A549 (cell line): Measurements from ENCODE around the gene DDIT3. TPM values are rescaled to one million over a fixed set of nuclear protein-coding genes. Genes with fewer than 3 reads are reported as not detected.

ENCODE experiments used
- ATAC-seq, 2 experiments: fragments of 200-7000 bp in 1 of 2; fragments of >200 bp in 1 of 2; cut with Nextera tagmentation in 1 of 2; cut with Tn5 transposase in 1 of 2; 3 replicates each; pipeline versions ENCODE4 v1.8.0 to v1.9.1; 2018 to 2020; ENCODE audit warnings: mild to moderate bottlenecking in 1 of 2, moderate library complexity in 1 of 2
- CTCF ChIA-PET: fragments of 300-600 bp; sonication (Branson Sonifier 250); formaldehyde crosslinking; extraction: SDS; loops from one replicate; lab custom pipeline; 2021; ENCODE audit warnings: antibody characterized with exemption, inconsistent platforms; lab: Yijun Ruan, JAX
- POLR2A ChIA-PET: fragments of 350-600 bp; formaldehyde crosslinking; extraction: SDS; loops from one replicate; lab custom pipeline; 2021; ENCODE audit warnings: antibody characterized with exemption, inconsistent platforms; lab: Yijun Ruan, JAX
- DNase-seq, 2 experiments: peaks; one replicate each; pipeline versions ENCODE4 v3.0.0 to v3.0.0-alpha.2; 2011 to 2016; ENCODE audit warnings: low read depth in 1 of 2, low spot score in 1 of 2
- FAIRE-seq: peaks from 2 replicates; lab custom pipeline; 2011; peaks lifted over from hg19 to GRCh38; lab: Jason Lieb, UNC
- H3K27ac ChIP-seq, 2 experiments: fragments of >200 bp; sonication (Bioruptor Twin); formaldehyde crosslinking; 3 replicates each; pipeline ENCODE4 v1.5.1; 2016 to 2017
- H3K4me1 ChIP-seq: fragments of >200 bp; sonication (Bioruptor Twin); formaldehyde crosslinking; 3 replicates; pipeline ENCODE4 v1.6.1; 2016
- H3K4me2 ChIP-seq: fragments of >200 bp; sonication (Bioruptor Twin); formaldehyde crosslinking; 3 replicates; pipeline ENCODE4 v1.6.1; 2016
- H3K4me3 ChIP-seq: fragments of >200 bp; sonication (Bioruptor Twin); formaldehyde crosslinking; 3 replicates; pipeline ENCODE4 v1.5.1; 2016
- H3K9me3 ChIP-seq: fragments of >200 bp; sonication (Bioruptor Twin); formaldehyde crosslinking; 3 replicates; pipeline ENCODE4 v1.6.1; 2016
- ATOH8 ChIP-seq: fragments of 250-450 bp; sonication (Bioruptor Pico); IDR thresholded peaks from 2 replicates; pipeline ENCODE4 v1.5.0; 2020; ENCODE audit warnings: low read depth, mild to moderate bottlenecking, moderate library complexity
- CEBPB ChIP-seq, 2 experiments: fragments of >200 bp in 1 of 2; sonication (Bioruptor Twin) in 1 of 2; formaldehyde crosslinking in 1 of 2; IDR thresholded peaks; 2 replicates each; pipeline ENCODE4 v1.6.1; 2012 to 2016
- EP300 ChIP-seq, 2 experiments: fragments of >200 bp; sonication (Bioruptor Twin); formaldehyde crosslinking; IDR thresholded peaks; 2 replicates in 1 of 2; 3 replicates in 1 of 2; pipeline ENCODE4 v1.6.1; 2016 to 2017
- ESRRA ChIP-seq: fragments of 150-350 bp; IDR thresholded peaks from 2 replicates; pipeline ENCODE4 v1.6.1; 2014; ENCODE audit warnings: mild to moderate bottlenecking, low read length, borderline replicate concordance
- FOXS1 ChIP-seq: fragments of 250-450 bp; sonication (Bioruptor Pico); IDR thresholded peaks from 2 replicates; pipeline ENCODE4 v1.5.0; 2020; ENCODE audit warnings: mild to moderate bottlenecking, moderate library complexity
- HEYL ChIP-seq: fragments of 250-450 bp; sonication (Bioruptor Pico); IDR thresholded peaks from 2 replicates; pipeline ENCODE4 v1.8.0; 2021; ENCODE audit warnings: mild to moderate bottlenecking, moderate library complexity
- HOXA7 ChIP-seq: fragments of 250-450 bp; sonication (Bioruptor Pico); IDR thresholded peaks from 2 replicates; pipeline ENCODE4 v1.5.0; 2020; ENCODE audit warnings: mild to moderate bottlenecking, moderate library complexity
- JUN ChIP-seq, 2 experiments: fragments of >200 bp; sonication (Bioruptor Twin); formaldehyde crosslinking; IDR thresholded peaks; 2 replicates in 1 of 2; 3 replicates in 1 of 2; pipeline ENCODE4 v1.6.1; 2016 to 2017
- KDM1A ChIP-seq: fragments of 200-600 bp; sonication (generic); IDR thresholded peaks from 2 replicates; pipeline ENCODE4 v1.6.1; 2016; ENCODE audit warnings: low read depth, mild to moderate bottlenecking
- MYC ChIP-seq: IDR thresholded peaks from 2 replicates; pipeline ENCODE4 v1.6.1; 2012; ENCODE audit warnings: mild to moderate bottlenecking, inconsistent platforms, low read length, improper control_type of control experiment, borderline replicate concordance
- NFE2L2 ChIP-seq: fragments of 150-350 bp; conservative IDR thresholded peaks from 2 replicates; pipeline ENCODE4 v1.6.1; 2014; ENCODE audit warnings: low read length
- NPAS2 ChIP-seq: fragments of 250-450 bp; sonication (Bioruptor Pico); IDR thresholded peaks from 2 replicates; pipeline ENCODE4 v1.8.0; 2022; ENCODE audit warnings: mild to moderate bottlenecking, moderate library complexity, borderline replicate concordance
- PBX3 ChIP-seq: IDR thresholded peaks from 2 replicates; pipeline ENCODE4 v1.6.1; 2012
- PHF8 ChIP-seq: fragments of 200-600 bp; sonication (generic); IDR thresholded peaks from 2 replicates; pipeline ENCODE4 v1.6.1; 2016; ENCODE audit warnings: low read depth, mild to moderate bottlenecking, antibody characterized with exemption, moderate library complexity, borderline replicate concordance
- RARB ChIP-seq: fragments of 250-450 bp; sonication (Bioruptor Pico); IDR thresholded peaks from 2 replicates; pipeline ENCODE4 v1.8.0; 2021; ENCODE audit warnings: mild to moderate bottlenecking, moderate library complexity
- RCOR1 ChIP-seq: fragments of 150-350 bp; IDR thresholded peaks from 2 replicates; pipeline ENCODE4 v1.6.1; 2014; ENCODE audit warnings: antibody characterized with exemption, low read length, low read depth
- REST ChIP-seq: fragments of 200-600 bp; sonication (generic); IDR thresholded peaks from 2 replicates; pipeline ENCODE4 v1.6.1; 2016; ENCODE audit warnings: antibody characterized with exemption, mild to moderate bottlenecking, moderate library complexity
- RFX5 ChIP-seq: fragments of 450-650 bp; IDR thresholded peaks from 2 replicates; pipeline ENCODE4 v1.7.1; 2014; ENCODE audit warnings: antibody characterized with exemption, mild to moderate bottlenecking, moderate library complexity
- RNF2 ChIP-seq: fragments of 200-600 bp; sonication (generic); IDR thresholded peaks from 2 replicates; pipeline ENCODE4 v1.6.1; 2016; ENCODE audit warnings: low read depth, mild to moderate bottlenecking, antibody characterized with exemption, moderate library complexity, borderline replicate concordance
- USF2 ChIP-seq: fragments of 450-650 bp; IDR thresholded peaks from 2 replicates; pipeline ENCODE4 v1.6.1; 2014; ENCODE audit warnings: antibody characterized with exemption
- ZSCAN20 ChIP-seq: fragments of 250-450 bp; sonication (Bioruptor Pico); IDR thresholded peaks from 2 replicates; pipeline ENCODE4 v1.8.0; 2022; ENCODE audit warnings: mild to moderate bottlenecking, moderate library complexity
- WGBS: methylation state at CpG from one replicate; pipeline ENCODE4 v1.1.6; 2017; ENCODE audit errors: missing lambda C conversion rate; 5-methylcytosine and 5-hydroxymethylcytosine counted together
- polyA plus RNA-seq, 4 experiments: library from polyadenylated mRNA; depleted of rRNA in 3 of 4; stranded (reverse); fragments of >200 nt; fragmentation: RNase III in 1 of 4; extraction: RNeasy Plus Mini Kit Qiagen cat#74134 plus additional on column Dnase treatment in 1 of 4; gene quantifications; 2 replicates in 3 of 4; 3 replicates in 1 of 4; pipeline ENCODE4 v1.2.3, GENCODE V29; 2011 to 2017
- TF ChIP-seq, protein P1 (sequence below): fragments of >200 bp; sonication (Bioruptor Twin); formaldehyde crosslinking; IDR thresholded peaks from 3 replicates; pipeline ENCODE4 v1.6.1; 2016
- TF ChIP-seq, protein P2 (sequence below): fragments of >200 bp; sonication (Bioruptor Twin); formaldehyde crosslinking; IDR thresholded peaks from 3 replicates; pipeline ENCODE4 v1.5.1; 2016
- TF ChIP-seq, protein P3 (sequence below): fragments of 250-450 bp; sonication (Bioruptor Pico); IDR thresholded peaks from 2 replicates; pipeline ENCODE4 v1.5.0; 2021; ENCODE audit warnings: mild to moderate bottlenecking, moderate library complexity, borderline replicate concordance
- TF ChIP-seq, protein P4 (sequence below): IDR thresholded peaks from 2 replicates; pipeline ENCODE4 v1.6.1; 2012; ENCODE audit warnings: low read depth, borderline replicate concordance

DDIT3 gene
- polyA plus RNA-seq, 2 of the 4 experiments (the other 2 are of a cell fraction): 16.0 to 93.0 TPM

DNA sequence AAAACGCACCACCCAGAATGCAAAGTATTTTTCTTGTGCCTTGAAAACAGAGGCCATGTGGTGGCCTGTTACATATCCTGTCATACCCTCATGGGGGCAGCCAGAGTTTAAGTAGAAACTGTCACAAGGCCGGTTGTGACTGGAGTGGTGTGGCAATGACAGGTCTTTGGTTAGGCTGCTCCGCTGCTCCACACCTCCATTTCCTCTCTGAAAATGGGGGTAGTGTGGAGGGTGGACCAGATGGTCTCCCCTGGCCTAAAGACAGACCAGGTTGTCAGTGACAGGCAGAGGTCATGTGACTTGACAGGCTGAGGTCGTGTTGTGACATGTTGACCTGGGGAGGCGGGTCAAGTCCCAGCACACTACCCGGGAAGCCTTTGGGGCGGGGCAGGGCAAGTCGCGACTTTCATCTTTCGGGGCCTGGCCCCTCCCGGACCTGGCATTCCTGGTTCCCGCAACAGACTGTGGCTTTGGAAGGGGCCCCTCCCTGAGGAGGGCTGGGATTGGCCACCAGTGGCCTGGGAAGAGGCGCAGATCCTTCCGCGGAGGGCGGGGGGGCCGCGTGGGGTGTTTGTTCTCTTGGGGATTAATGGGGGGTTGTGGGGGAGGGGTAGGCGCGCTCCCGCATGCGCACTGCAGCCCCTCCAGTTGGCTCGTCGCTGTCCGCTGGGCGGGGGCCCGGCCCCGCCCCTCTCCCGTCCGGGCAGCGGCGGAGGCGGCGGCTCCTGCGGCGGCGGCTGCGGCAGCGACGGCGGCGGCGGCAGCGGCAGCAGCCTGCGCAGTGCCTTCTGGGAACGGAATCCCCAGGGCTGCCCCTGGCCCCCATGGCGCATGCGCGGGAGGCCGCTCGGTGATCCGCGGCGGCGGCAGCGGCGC, 1.9 kb upstream of the DDIT3 start, which contains the start of gene MBD6:
TSS of gene MBD6 (plus strand) at position 814 of the 876 bp plus-strand sequence. CDS start 1,480 bp downstream, outside the sequence.
- FAIRE-seq (no peak), DNase-seq (peak; percentile 95 to 96), ATAC-seq (peak; percentile 30 to 31)
- POLR2A ChIA-PET: interaction anchor here (1.2 kb wide), 1 partner anchor 10 kb away, joined by 3 read pairs; no protein-coding TSS in a partner anchor
- WGBS: 3% methylated on average over 13 of the region's 57 CpGs
- Histone ChIP-seq H3K27ac (peak within 1 kb of the TSS; percentile 95 to 98), H3K4me3 (peak within 1 kb of the TSS; percentile 70), H3K4me2 (peak within 1 kb of the TSS; percentile 92), H3K9me3 (no peaks in the 10 kb centered on the region), H3K4me1 (peaks cover 54% of the 10 kb centered on the region)
- CTCF ChIA-PET: no interaction called here
- TF ChIP-seq ESRRA (0 out of 2 replicates have a peak, but pooled peaks have one; percentile 3), HOXA7 (no peak), CEBPB (IDR thresholded peaks at IDR 0.05) (no peak), MYC (no peak), PHF8 (no peak), RFX5 (no peak), KDM1A (no peak), RARB (CRISPR knock-in tag) (0 out of 2 replicates have a peak, but pooled peaks have one; percentile 44), ZSCAN20 (no peak), PBX3 (no peak; the same call in 1 of the 2 replicates), RCOR1 (no peak), NFE2L2 (no peak), ATOH8 (CRISPR knock-in tag) (no peak), USF2 (peak; percentile 85), RNF2 (no peak), EP300 (IDR thresholded peaks at IDR 0.05) (peak in 1 of 2 experiments; percentile 25; a peak in 1 of 5 replicates), REST (no peak), FOXS1 (CRISPR knock-in tag) (no peak), HEYL (CRISPR knock-in tag) (no peak), JUN (IDR thresholded peaks at IDR 0.05) (peak; percentile 8 to 90; a peak in 3 of 5 replicates), NPAS2 (CRISPR knock-in tag) (no peak; the same call in 1 of the 2 replicates)
- TF ChIP-seq, protein P1, sequence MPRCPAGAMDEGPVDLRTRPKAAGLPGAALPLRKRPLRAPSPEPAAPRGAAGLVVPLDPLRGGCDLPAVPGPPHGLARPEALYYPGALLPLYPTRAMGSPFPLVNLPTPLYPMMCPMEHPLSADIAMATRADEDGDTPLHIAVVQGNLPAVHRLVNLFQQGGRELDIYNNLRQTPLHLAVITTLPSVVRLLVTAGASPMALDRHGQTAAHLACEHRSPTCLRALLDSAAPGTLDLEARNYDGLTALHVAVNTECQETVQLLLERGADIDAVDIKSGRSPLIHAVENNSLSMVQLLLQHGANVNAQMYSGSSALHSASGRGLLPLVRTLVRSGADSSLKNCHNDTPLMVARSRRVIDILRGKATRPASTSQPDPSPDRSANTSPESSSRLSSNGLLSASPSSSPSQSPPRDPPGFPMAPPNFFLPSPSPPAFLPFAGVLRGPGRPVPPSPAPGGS: peak; percentile 67; the same call in 1 of the 3 replicates
- TF ChIP-seq, protein P2, sequence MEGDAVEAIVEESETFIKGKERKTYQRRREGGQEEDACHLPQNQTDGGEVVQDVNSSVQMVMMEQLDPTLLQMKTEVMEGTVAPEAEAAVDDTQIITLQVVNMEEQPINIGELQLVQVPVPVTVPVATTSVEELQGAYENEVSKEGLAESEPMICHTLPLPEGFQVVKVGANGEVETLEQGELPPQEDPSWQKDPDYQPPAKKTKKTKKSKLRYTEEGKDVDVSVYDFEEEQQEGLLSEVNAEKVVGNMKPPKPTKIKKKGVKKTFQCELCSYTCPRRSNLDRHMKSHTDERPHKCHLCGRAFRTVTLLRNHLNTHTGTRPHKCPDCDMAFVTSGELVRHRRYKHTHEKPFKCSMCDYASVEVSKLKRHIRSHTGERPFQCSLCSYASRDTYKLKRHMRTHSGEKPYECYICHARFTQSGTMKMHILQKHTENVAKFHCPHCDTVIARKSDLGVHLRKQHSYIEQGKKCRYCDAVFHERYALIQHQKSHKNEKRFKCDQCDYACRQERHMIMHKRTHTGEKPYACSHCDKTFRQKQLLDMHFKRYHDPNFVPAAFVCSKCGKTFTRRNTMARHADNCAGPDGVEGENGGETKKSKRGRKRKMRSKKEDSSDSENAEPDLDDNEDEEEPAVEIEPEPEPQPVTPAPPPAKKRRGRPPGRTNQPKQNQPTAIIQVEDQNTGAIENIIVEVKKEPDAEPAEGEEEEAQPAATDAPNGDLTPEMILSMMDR: 0 out of 3 replicates have a peak, but pooled peaks have one; percentile 6
- TF ChIP-seq, protein P3, sequence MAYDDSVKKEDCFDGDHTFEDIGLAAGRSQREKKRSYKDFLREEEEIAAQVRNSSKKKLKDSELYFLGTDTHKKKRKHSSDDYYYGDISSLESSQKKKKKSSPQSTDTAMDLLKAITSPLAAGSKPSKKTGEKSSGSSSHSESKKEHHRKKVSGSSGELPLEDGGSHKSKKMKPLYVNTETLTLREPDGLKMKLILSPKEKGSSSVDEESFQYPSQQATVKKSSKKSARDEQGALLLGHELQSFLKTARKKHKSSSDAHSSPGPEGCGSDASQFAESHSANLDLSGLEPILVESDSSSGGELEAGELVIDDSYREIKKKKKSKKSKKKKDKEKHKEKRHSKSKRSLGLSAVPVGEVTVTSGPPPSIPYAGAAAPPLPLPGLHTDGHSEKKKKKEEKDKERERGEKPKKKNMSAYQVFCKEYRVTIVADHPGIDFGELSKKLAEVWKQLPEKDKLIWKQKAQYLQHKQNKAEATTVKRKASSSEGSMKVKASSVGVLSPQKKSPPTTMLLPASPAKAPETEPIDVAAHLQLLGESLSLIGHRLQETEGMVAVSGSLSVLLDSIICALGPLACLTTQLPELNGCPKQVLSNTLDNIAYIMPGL: no peak
- TF ChIP-seq, protein P4, sequence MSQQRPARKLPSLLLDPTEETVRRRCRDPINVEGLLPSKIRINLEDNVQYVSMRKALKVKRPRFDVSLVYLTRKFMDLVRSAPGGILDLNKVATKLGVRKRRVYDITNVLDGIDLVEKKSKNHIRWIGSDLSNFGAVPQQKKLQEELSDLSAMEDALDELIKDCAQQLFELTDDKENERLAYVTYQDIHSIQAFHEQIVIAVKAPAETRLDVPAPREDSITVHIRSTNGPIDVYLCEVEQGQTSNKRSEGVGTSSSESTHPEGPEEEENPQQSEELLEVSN: no peak
